Measurements from ENCODE around the gene MAP4K4.

The MAP4K4 gene

DNA sequence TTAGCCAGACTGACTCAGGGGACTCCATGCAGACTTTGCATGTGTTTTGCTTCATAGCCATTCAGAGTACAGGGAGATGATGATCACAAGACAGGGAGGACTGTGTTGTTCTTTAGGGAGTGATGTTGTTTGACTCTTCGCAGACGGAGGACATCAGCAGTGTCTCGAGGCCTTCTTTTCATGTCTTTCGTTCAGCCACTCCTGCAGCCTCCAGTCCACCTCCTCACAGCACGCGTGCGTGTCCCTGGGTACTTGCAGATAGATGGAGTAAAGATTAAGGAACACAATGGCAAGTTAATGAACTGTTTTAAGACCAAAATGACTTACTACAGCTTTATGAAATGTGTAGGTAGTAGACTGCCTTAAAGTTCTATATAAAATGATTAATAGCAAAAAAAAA, 114.7 kb downstream of the MAP4K4 start:
- no peak for DNase-seq
- TF ChIP-seq POLR2A (IDR thresholded peaks at IDR 0.05; ENCODE audit: low read length), result no peak
- TF ChIP-seq GATA1 (IDR thresholded peaks at IDR 0.05; ENCODE audit: low read depth, low read length), result no peak

DNA sequence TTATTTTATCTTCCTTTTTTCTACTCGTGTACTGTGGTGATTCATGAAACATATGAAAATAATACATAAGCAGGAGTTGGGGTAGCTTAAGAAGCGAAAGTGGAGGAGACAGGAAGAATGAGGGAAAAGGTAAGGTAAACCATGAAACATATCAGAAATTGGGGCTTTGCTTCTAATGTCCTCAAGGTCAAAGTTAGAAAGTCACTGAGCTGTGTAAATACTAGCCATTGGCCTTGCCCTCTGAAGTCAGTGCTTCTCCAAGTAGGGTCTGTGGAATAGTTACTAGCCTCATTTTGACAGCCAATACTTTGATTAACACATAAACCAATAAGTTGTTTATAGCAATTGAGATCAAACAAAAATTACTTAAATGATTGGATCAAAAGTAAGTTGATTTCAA, 117.2 kb downstream of the MAP4K4 start:
- TF ChIP-seq GATA1 (IDR thresholded peaks at IDR 0.05; ENCODE audit: low read depth, low read length) (no peak), POLR2A (IDR thresholded peaks at IDR 0.05; ENCODE audit: low read length) (no peak)
- DNase-seq, result no peak

DNA sequence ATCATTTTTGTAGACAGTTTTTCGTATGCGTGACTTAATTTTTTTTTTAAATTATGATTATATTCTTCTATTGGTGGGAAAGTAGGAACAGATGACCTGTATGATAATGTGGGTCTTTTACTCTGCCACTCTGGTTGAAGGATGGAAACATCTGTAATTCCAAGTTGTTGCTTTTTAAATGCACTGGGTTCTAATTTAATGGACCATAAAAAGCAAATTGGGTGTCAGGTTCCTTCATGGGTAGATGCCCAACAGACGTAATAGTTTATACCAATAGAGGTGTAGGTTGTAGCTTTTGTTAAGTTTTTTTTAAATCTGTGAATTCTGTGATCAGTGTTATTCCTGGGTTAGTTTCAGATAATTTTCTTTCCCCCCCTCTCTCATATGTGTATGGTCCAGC, 117.6 kb downstream of the MAP4K4 start:
- no peak for DNase-seq
- TF ChIP-seq GATA1 (IDR thresholded peaks at IDR 0.05; ENCODE audit: low read depth, low read length), result no peak
- no peak for TF ChIP-seq POLR2A (IDR thresholded peaks at IDR 0.05; ENCODE audit: low read length)

DNA sequence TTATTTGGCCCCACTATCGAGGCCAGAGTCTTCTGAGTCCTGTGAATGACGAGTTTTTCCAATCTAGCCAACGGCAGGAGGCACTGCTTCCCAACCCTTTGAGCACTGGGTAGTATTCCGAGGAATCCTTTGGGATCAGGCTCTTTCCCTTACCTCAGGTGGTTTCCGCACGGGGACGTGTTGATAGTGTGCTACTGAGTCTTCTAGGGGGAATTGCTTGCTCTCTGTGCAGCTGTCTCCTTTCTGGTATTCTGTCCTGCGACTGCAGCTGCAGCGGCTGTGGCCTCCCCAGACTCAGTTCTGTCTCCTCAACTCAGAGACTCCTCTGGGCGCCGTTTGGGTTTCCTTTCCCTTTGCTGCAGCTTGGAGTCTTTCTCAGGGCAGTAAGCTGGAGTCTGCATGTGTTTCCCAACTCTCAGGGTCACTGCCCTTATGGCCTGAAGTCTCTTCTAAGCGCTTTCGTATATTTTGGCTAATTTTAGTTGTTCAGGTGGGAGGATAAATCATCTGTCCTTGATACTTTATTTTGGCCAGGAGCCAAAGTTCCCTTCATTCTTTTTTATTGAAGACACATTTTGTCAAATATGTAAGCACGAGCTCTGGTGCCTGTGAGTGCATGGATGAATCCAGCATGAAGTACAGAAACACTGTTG, 118.4 kb downstream of the MAP4K4 start:
- no peak for DNase-seq
- TF ChIP-seq POLR2A (IDR thresholded peaks at IDR 0.05; ENCODE audit: low read length), result no peak
- TF ChIP-seq GATA1 (IDR thresholded peaks at IDR 0.05; ENCODE audit: low read depth, low read length), result no peak

DNA sequence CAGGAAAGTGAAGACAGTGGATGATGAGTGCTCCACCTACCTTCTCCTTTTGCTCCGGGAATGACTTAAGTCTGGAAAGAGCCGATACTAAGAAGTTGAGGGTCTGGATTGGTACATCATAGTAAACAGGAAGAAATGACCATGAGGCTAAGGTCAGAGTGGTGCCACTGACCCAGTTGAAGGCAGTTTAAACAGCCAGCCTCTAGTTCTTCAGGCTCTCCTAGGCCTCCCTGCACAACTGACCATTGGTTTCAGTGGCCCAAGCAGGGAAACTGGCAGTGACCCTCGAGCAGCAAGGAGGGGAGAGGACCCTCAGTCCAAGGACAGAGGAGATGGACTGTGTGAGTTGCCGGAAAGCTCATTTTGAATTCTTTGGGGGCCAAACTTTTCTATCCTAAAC, 119.1 kb downstream of the MAP4K4 start:
- no peak for DNase-seq
- TF ChIP-seq GATA1 (IDR thresholded peaks at IDR 0.05; ENCODE audit: low read depth, low read length) (no peak), POLR2A (IDR thresholded peaks at IDR 0.05; ENCODE audit: low read length) (no peak)

DNA sequence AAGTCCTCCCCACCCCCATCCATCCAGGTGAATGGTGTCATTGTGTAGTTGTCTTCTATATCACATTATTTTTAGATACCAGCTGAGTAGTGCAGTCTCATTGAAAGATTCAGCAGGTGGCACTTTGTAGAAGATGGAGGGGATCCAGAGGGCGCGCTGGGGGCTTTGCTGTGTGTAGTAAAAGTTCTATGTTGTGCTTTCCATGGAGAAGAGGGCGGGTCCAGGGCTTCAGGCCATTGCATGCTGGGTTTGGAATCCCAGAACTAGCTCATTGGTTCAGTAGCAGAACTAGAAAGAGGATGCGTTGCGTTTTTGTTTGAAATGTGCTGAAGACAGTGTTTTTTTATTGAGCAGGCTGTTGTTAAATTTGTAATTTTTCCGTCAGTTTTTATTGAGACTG, 120.0 kb downstream of the MAP4K4 start:
- no peak for TF ChIP-seq GATA1 (IDR thresholded peaks at IDR 0.05; ENCODE audit: low read depth, low read length)
- TF ChIP-seq POLR2A (IDR thresholded peaks at IDR 0.05; ENCODE audit: low read length), result no peak
- DNase-seq, result no peak

DNA sequence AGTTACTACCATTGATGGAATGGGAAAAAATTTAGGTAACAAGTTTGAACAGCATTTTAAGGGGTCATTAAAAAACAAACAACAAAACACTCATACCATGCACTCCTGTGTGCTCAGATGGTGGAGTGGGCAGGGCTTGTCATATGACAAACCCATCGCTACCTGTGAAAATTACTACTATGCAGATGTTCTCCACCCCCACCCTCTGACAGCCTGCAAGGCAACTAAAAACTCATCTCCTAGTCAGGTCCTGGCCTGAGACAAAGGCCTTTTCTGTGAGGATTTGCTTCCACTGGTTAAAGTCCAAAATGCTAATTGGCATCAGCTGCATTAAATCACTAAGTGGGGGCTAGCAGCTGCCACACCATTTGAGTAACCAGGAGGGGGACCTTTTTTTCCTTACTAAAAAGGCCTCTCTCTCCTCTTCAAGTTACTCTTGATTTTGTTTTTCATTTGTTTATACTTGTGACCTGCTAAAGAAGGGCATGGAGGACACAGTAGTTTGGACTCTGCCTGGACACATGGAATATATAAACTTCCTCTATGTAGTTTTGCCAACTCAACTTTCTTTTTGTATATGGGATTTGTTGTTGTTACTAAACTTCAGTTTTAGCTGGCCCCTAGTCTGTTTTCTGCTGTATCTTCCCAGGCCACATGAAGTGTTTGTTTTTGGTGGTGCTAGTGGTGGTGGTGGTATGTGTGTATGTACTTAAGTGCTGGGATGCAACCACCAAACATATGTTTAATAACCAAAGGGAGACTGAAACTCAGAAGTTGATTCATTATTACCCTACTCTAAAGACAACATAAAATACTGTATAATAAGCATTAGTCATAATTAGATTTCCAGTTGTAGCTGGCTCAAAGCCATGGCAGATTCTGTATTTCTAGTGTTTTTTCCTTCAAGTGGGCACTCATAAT, 121.3 kb downstream of the MAP4K4 start:
- no peak for DNase-seq

DNA sequence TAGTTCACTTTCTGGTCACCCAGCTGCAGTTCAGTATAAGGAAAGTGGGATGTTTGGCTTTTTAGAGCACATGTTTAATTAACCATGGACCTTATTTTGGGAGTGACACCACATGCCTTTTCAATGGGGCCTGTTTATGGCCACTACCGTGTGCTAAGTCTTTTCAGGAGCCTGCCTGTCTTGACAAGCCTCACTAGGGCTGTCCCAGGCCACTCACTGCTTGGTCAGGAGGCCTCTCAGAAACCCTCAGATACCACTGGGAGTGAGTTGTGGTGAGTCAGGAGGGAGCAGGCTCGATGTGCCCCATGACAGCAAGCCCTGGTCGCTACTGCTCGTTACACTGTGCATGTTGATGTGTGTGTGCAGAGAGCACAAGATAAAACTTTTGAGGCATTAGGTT, 123.0 kb downstream of the MAP4K4 start:
- peak; percentile 54 to 56 for DNase-seq
- TF ChIP-seq GATA1 (IDR thresholded peaks at IDR 0.05; ENCODE audit: low read depth, low read length) (no peak), POLR2A (IDR thresholded peaks at IDR 0.05; ENCODE audit: low read length) (no peak)

More for the DNA sequence above, 121.3 kb downstream of the MAP4K4 start:
- TF ChIP-seq POLR2A (IDR thresholded peaks at IDR 0.05; ENCODE audit: low read length) (no peak), GATA1 (IDR thresholded peaks at IDR 0.05; ENCODE audit: low read depth, low read length) (no peak)

DNA sequence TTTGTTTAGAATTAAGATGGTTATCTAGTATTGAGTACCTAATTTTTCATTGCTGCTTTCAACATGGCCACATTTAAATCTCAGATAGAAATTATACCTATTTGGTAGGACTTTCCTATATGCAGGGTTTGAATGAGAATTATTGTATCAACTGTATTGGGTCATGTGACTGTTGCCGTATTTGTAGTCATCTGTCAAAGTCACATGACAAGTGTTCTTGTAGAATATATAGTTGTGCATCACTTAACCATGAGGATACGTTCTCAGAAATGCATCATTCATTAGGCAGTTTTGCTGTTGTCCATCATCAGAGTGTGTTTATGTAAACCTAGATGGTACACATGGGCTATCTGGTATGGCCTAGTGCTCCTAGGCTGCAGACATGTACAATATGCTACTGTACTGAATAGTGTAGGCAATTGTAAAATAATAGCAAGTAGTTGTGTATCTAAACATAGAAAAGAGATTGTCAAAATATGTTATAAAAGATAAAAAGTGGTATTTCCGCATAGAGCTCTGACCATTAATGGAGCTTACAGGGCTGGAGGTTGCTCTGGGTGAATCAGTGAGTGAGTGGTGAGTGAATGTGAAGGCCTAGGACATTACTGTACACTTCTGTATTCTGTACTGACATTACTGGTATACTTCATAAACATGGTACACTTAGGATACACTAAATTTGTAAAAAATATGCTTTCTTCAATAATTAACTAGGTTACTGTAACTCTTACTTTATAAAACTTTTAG, 123.7 kb downstream of the MAP4K4 start:
- no peak for TF ChIP-seq POLR2A (IDR thresholded peaks at IDR 0.05; ENCODE audit: low read length)
- TF ChIP-seq GATA1 (IDR thresholded peaks at IDR 0.05; ENCODE audit: low read depth, low read length), result no peak
- no peak for DNase-seq

DNA sequence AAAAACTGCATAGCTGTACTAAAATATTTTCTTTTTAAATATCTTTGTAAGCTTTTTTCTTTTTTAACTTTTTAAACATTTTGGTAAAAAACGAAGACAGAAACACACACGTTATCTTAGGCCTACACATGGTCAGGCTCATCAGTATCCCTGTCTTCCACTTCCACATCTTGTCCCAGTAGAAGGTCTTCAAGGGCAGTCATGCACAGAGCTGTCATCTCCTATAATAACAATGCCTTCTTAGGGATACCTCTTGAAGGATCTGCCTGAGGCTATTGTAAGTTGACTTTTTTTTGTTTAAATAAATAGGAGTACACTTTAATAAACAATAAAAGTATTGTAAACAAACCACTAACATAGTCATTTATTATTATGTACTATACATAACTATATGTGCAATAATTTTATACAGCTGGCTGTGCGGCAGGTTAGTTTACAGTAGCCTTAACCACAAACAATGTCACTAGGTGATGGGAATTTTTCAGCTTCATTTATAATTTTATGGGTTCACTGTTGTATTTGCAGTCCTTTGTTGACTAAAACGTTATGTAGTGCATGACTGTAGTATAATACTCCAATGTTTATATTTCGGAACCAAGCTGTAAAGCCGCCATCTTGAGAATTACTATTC, 124.4 kb downstream of the MAP4K4 start:
- no peak for TF ChIP-seq POLR2A (IDR thresholded peaks at IDR 0.05; ENCODE audit: low read length)
- TF ChIP-seq GATA1 (IDR thresholded peaks at IDR 0.05; ENCODE audit: low read depth, low read length), result no peak
- DNase-seq, result peak; percentile 10 to 24

DNA sequence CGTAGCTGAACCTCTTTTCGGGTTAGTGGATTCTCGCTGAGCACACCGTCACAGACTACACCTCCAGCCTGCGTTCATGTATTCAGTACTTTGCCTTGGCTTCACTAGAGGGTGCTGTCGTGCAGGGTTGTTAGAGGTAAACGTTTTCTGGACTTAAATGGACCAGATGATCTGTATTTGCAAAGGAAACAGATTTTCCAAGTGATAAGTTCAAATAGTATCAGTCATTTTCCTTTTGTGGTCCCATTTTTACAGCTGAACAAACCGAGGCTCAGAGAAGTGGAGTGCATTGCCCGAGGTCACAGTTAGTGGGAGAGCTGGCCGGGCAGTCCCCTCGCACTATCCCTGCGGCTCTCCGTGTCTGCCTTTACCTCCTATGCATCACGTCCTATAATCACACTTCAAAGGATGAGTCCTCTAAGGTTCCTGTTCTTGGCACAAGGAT, 125.9 kb downstream of the MAP4K4 start:
- DNase-seq, result peak; percentile 69 to 75
- TF ChIP-seq POLR2A (IDR thresholded peaks at IDR 0.05; ENCODE audit: low read length) (no peak), GATA1 (IDR thresholded peaks at IDR 0.05; ENCODE audit: low read depth, low read length) (no peak)

DNA sequence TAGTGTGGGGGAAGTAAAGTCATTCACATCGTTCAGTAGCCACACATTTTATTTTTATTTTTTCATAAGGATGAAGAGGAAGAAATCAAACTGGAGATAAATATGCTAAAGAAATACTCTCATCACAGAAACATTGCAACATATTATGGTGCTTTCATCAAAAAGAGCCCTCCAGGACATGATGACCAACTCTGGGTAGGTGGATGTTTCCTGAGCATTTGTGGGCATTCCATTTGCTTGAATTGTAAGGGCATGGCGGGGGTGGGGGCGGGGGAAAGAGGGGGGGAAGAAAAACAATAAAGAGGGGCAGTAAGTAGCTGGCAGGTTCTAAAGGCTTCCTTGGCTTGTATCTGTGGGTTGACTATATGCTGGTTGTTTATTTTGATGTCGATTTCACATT, 126.4 kb downstream of the MAP4K4 start:
- TF ChIP-seq POLR2A (IDR thresholded peaks at IDR 0.05; ENCODE audit: low read length), result no peak
- DNase-seq, result no peak

DNA sequence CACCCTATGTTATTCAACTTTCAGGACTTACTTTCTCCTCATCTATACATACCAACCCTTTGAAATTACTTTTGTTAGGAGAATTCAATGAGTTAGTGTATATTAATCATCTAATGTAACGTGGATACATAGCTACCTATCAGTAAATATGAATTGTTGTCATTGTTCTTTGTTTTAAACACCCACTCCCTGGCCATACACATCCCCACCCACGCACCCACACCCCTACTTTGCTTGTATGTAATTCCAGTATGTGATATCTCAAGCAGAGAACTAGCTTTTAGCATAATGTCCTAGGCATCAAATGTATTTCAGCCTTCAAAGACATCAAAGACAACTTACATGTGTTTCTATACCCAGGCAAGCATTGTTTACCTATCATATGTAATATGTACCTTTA, 129.2 kb downstream of the MAP4K4 start:
- no peak for TF ChIP-seq GATA1 (IDR thresholded peaks at IDR 0.05; ENCODE audit: low read depth, low read length)
- TF ChIP-seq POLR2A (IDR thresholded peaks at IDR 0.05; ENCODE audit: low read length), result no peak
- DNase-seq, result no peak

DNA sequence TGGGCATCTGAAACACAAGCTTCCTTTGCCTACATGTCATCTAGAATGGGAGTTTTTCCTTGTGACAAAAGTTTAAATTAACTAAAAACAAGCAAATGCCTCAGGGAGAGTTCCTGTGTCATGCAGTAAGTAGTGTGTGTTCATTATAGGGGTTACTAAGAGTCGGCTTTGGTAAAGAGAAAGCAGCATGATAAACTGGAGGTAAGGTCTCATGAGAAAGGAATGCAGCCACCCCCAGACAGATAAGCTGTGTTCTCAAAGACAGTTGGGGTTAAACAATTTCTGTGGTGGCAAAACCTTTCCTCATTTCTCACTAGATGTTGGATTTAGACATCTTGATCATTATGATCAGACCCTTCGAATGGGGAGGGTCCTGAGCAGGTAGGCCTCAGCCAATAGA, 129.7 kb downstream of the MAP4K4 start:
- TF ChIP-seq GATA1 (IDR thresholded peaks at IDR 0.05; ENCODE audit: low read depth, low read length) (no peak), POLR2A (IDR thresholded peaks at IDR 0.05; ENCODE audit: low read length) (no peak)
- no peak for DNase-seq

Measured in erythroblast (primary cell).